ENCODE measurements around the gene KCNJ10.
"Not testable (repeated sequence)": the region's sequence is repeated elsewhere in the genome, so short reads cannot be mapped to it uniquely, and the experiment has no call there.

KCNJ10 gene

GRCh38 chr1:160069460-160070231 lies at the start of gene KCNJ10:
Gene KCNJ10 (minus strand): TSS chr1:160070160. CDS start chr1:160042532, 27,628 bp downstream.
- DNase-seq: peak in 19 of 56 donors; percentile 16 to 75 (median 45)

GRCh38 chr1:160118928-160119327 lies 49.0 kb upstream of the KCNJ10 start:
- peak in 1 of 56 donors; percentile 11 for DNase-seq

- DNase-seq: peak in 54 of 56 donors; percentile 17 to 95 (median 75)
Measured at GRCh38 chr1:160117709-160118183, 47.8 kb upstream of the KCNJ10 start.

- DNase-seq: no peak
Measured at GRCh38 chr1:160117300-160117699, 47.3 kb upstream of the KCNJ10 start.

GRCh38 chr1:160116283-160117147 lies 46.6 kb upstream of the KCNJ10 start:
- DNase-seq: peak in 4 of 56 donors; percentile 13 to 17 (median 17)

GRCh38 chr1:160115545-160116282 lies 45.8 kb upstream of the KCNJ10 start, which contains the start of gene ATP1A2:
Gene ATP1A2 (plus strand): TSS chr1:160115759. CDS start chr1:160115862, 103 bp downstream.
- peak in 26 of 56 donors; percentile 25 to 78 (median 47) for DNase-seq

GRCh38 chr1:160114085-160114484 lies 44.1 kb upstream of the KCNJ10 start:
- DNase-seq: peak in 31 of 56 donors; percentile 8 to 76 (median 44)

GRCh38 chr1:160113407-160113806 lies 43.4 kb upstream of the KCNJ10 start:
- DNase-seq: peak in 5 of 56 donors; percentile 11 to 37 (median 28)

- peak in 4 of 56 donors; percentile 8 to 43 (median 24) for DNase-seq
Measured at GRCh38 chr1:160112357-160112756, 42.4 kb upstream of the KCNJ10 start.

GRCh38 chr1:160111462-160111861 lies 41.5 kb upstream of the KCNJ10 start:
- DNase-seq: not testable (repeated sequence)

GRCh38 chr1:160109686-160110085 lies 39.7 kb upstream of the KCNJ10 start:
- no peak for DNase-seq

GRCh38 chr1:160108888-160109662 lies 39.1 kb upstream of the KCNJ10 start:
- peak in 6 of 56 donors; percentile 6 to 45 (median 27) for DNase-seq

GRCh38 chr1:160107512-160107911 lies 37.6 kb upstream of the KCNJ10 start:
- no peak for DNase-seq

- no peak for DNase-seq
Measured at GRCh38 chr1:160105155-160105554, 35.2 kb upstream of the KCNJ10 start.

- DNase-seq: peak in 1 of 56 donors; percentile 44
Measured at GRCh38 chr1:160104486-160104885, 34.5 kb upstream of the KCNJ10 start.

- peak in 22 of 56 donors; percentile 24 to 59 (median 37) for DNase-seq
Measured at GRCh38 chr1:160103658-160104408, 33.9 kb upstream of the KCNJ10 start.

GRCh38 chr1:160101717-160102522 lies 32.0 kb upstream of the KCNJ10 start:
- DNase-seq: peak in 3 of 56 donors; percentile 23 to 49 (median 39)

GRCh38 chr1:160101037-160101716 lies 31.2 kb upstream of the KCNJ10 start:
- DNase-seq: peak; percentile 14 to 95 (median 84)
